ENCODE data around the gene CARM1. TPM values are rescaled to one million over a fixed set of nuclear protein-coding genes. Genes with fewer than 3 reads are reported as not detected.

Gene CARM1
- total and polyA plus RNA-seq, 2 experiments from 2014 or later: 43.3 to 118 TPM

- DNase-seq (ENCODE audit: low spot score) (no peak), ATAC-seq (no peak)
- H3K27me3 ChIP-seq (ENCODE audit: insufficient read depth): no peaks in the 10 kb centered on the region
- Mint-ChIP-seq H3K27me3 (ENCODE audit: insufficient read depth, low read depth, poor library complexity) (peaks cover 12% of the 10 kb centered on the region), H3K9me3 (no peaks in the 10 kb centered on the region), H3K27ac (no peak overlapping the region), H3K4me3 (no peak overlapping the region), H3K36me3 (ENCODE audit: low read depth) (peaks cover 49% of the 10 kb centered on the region), H3K4me1 (no peaks in the 10 kb centered on the region; the same call in 2 of the 3 replicates)
- H3K4me3 ChIP-seq: no peak overlapping the region
- TF ChIP-seq ZNF331 (CRISPR knock-in tag; IDR thresholded peaks at IDR 0.05; ENCODE audit: low read depth) (no peak), ZNF462 (CRISPR knock-in tag; IDR thresholded peaks at IDR 0.05) (no peak), STAT1 (IDR thresholded peaks at IDR 0.05; ENCODE audit: unreplicated experiment) (no peak), REST (IDR thresholded peaks at IDR 0.05; ENCODE audit: unreplicated experiment) (no peak), EZH2phosphoT487 (IDR thresholded peaks at IDR 0.05; ENCODE audit: unreplicated experiment) (no peak), JUNB (IDR thresholded peaks at IDR 0.05; ENCODE audit: unreplicated experiment) (no peak), NANOG (IDR thresholded peaks at IDR 0.05; ENCODE audit: borderline replicate concordance) (no peak), ETS1 (IDR thresholded peaks at IDR 0.05) (no peak), CREB1 (CRISPR knock-in tag; IDR thresholded peaks at IDR 0.05; ENCODE audit: low read depth) (no peak)
- TF ChIP-seq, protein P1, sequence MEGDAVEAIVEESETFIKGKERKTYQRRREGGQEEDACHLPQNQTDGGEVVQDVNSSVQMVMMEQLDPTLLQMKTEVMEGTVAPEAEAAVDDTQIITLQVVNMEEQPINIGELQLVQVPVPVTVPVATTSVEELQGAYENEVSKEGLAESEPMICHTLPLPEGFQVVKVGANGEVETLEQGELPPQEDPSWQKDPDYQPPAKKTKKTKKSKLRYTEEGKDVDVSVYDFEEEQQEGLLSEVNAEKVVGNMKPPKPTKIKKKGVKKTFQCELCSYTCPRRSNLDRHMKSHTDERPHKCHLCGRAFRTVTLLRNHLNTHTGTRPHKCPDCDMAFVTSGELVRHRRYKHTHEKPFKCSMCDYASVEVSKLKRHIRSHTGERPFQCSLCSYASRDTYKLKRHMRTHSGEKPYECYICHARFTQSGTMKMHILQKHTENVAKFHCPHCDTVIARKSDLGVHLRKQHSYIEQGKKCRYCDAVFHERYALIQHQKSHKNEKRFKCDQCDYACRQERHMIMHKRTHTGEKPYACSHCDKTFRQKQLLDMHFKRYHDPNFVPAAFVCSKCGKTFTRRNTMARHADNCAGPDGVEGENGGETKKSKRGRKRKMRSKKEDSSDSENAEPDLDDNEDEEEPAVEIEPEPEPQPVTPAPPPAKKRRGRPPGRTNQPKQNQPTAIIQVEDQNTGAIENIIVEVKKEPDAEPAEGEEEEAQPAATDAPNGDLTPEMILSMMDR (conservative IDR thresholded peaks at IDR 0.05; ENCODE audit: low read depth in 2 of 2): no peak
- H3K9me2 ChIP-seq (ENCODE audit: insufficient read depth): no peaks in the 10 kb centered on the region
- H4K20me1 ChIP-seq (replicated peaks; ENCODE audit: insufficient read depth): no peaks in the 10 kb centered on the region
- H3K4me2 ChIP-seq: no peak overlapping the region
- H3K79me2 ChIP-seq (replicated peaks; ENCODE audit: insufficient read depth): no peaks in the 10 kb centered on the region
- no peaks in the 10 kb centered on the region; the same call in 1 of the 2 replicates for H3K36me3 ChIP-seq (ENCODE audit: insufficient read depth)
- peaks cover 7% of the 10 kb centered on the region; the same call in 1 of the 2 replicates for H3F3A ChIP-seq (replicated peaks; ENCODE audit: low read depth)
- H2AFZ ChIP-seq: no peak overlapping the region
- H3K27ac ChIP-seq (ENCODE audit: low read depth): no peak overlapping the region
- no peaks in the 10 kb centered on the region for H3K4me1 ChIP-seq (ENCODE audit: insufficient read depth)
Measured at GRCh38 chr19:10915130-10916091, 44.1 kb downstream of the CARM1 start.
